Dedifferentiated amniotic fluid mesenchymal stem cell (primary cell): ENCODE measurements around the gene POU5F1.
"Not testable (repeated sequence)": the region's sequence is repeated elsewhere in the genome, so short reads cannot be mapped to it uniquely, and the experiment has no call there.

Experiments
- DNase-seq: peaks from one replicate; pipeline ENCODE4 v3.0.0-alpha.2; 2016; ENCODE audit errors: extremely low spot score

Gene POU5F1

DNA sequence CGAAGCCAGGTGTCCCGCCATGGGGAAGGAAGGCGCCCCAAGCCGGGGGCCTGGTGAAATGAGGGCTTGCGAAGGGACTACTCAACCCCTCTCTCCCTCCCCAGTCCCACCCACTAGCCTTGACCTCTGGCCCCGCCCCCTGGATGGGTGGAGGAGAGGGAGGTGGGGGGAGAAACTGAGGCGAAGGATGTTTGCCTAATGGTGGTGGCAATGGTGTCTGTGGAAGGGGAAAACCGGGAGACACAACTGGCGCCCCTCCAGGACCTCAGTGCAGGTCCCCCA is at the start of gene POU5F1:
POU5F1 (minus strand) TSS at position 83 of the 282 bp plus-strand sequence; CDS start at position 21, 62 bp downstream.
- no peak for DNase-seq

DNA sequence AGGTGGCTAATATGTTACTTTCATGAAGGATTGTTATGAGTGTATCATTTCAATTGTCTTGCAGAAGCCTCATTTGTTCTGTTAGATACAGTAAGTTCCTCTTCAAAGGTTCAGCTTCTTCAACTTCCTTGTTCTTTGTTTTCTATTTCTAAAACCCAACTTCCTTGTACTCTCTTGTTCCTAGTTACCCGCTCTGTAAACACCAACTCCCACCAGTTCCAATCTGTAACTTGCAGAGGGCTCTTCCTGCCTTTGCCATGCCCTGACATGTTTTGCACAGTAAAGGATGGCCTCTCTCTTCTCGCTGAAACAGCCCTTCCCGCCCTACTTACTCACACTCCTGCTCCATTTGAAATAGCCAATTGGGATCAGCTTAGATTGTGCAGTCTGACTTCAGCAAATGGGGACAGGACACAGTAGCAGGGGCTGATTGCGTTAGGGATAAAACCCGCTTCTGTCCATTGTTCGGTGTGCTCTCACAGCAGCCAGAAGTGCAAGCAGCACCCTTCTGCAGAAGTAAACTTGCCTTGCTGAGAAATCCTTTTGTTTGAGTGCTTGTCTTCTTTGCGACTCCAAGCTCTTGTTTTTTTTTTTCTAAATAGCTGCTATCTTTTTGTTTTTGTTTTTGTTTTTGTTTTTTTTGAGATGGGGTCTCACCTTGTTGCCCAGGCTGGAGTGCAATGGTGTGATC is 45.9 kb upstream of the POU5F1 start:
- no peak for DNase-seq

GRCh38 chr6:31215216-31215615 is 44.7 kb upstream of the POU5F1 start:
- not testable (repeated sequence) for DNase-seq

- no peak for DNase-seq
These were observed 44.0 kb upstream of the POU5F1 start for GRCh38 chr6:31214516-31214915.

DNA sequence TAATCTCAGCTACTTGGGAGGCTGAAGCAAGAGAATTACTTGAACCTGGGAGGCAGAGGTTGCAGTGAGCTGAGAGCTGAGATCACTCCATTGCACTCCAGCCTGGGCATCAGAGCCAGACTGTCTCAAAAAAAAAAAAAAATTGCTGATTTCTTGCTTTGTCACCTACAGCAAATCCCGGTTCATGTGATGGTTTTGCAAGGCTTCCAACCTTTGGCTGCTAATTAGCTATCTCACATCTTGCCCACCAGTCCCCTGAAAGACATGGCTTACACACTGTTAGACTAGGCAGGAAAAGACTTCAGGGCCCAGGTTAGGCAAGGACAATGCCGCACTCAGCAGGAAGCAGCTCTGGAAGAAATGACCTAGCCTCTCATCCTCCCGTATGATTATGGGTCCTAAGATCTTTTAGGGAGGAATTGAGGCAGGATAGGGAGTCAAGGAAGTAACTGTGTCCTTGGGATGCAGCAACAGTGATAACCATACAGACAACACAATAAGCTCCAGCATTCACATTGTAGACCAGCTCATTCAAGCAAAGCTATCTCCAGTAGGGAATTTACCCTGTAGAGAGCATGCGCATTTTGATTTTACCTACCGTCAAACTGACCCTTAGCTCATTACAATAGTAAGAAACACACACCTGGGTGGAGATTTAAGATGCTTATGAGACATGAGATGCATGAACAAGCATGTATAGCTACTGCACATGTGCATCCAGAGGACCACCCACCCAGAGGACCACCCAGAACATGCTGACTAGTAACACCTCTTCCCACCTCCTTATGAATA is 40.5 kb upstream of the POU5F1 start:
- no peak for DNase-seq

DNA sequence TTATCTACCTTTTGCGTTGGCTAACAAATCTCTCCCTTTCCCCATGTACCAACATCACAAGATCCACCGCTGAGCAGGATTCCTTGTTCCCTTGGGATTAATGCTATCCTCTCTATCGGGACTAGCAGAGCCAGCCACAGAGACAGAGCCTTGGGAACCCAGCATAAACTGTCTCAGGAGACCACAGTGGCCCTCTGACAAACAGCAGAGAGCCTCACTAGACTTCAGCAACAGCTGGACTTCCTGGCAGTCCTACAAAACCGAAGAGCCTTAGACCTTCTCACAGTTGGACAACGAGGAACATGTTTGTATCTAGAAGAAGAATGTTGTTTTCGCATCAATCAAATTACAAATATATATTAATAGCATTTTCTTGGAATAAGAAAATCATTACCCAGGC is 39.6 kb upstream of the POU5F1 start:
- DNase-seq = no peak

GRCh38 chr6:31209137-31209536 is 38.7 kb upstream of the POU5F1 start:
- DNase-seq = no peak

GRCh38 chr6:31208506-31208905 is 38.0 kb upstream of the POU5F1 start:
- DNase-seq = no peak

DNA sequence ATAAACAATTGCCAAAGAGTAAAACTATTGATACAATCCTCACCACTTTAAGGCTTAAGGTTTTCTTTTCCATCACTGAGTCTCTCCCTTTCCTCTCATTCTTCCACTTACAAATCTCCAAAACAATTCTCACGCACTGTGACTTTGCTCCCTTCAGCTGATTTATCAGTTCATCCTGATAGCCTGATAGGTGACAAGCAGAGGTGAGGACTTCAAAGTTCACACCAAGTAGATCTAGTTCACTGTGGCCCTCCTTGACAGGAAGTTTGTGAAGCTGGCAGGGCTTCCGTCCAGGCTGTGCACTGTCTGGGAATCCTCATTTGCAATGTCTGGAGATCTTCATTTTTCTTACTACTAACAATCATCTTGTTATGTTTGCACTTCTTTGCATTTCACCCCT is 35.2 kb upstream of the POU5F1 start:
- no peak for DNase-seq

DNA sequence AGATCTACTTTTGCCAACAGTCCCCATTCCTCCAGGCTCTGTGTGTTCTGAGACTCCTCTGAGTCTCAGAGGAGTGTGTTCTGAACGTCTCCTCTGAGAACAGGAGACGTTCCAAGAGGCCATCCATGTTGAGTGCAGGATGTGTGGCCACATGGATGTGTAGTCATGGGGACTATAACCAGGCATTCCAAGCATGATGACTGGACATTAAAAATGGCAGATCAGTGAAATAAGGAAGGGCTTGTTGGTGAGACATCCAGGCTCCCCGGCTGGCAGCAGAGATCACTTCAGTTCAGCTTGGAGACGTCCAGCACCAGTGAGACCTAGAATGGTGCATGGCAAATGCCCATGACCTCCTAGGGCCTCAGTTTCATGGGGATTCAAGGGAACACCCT is 34.3 kb upstream of the POU5F1 start:
- no peak for DNase-seq

- peak; percentile 26 for DNase-seq
These were observed 33.0 kb upstream of the POU5F1 start for GRCh38 chr6:31203345-31203979.

DNA sequence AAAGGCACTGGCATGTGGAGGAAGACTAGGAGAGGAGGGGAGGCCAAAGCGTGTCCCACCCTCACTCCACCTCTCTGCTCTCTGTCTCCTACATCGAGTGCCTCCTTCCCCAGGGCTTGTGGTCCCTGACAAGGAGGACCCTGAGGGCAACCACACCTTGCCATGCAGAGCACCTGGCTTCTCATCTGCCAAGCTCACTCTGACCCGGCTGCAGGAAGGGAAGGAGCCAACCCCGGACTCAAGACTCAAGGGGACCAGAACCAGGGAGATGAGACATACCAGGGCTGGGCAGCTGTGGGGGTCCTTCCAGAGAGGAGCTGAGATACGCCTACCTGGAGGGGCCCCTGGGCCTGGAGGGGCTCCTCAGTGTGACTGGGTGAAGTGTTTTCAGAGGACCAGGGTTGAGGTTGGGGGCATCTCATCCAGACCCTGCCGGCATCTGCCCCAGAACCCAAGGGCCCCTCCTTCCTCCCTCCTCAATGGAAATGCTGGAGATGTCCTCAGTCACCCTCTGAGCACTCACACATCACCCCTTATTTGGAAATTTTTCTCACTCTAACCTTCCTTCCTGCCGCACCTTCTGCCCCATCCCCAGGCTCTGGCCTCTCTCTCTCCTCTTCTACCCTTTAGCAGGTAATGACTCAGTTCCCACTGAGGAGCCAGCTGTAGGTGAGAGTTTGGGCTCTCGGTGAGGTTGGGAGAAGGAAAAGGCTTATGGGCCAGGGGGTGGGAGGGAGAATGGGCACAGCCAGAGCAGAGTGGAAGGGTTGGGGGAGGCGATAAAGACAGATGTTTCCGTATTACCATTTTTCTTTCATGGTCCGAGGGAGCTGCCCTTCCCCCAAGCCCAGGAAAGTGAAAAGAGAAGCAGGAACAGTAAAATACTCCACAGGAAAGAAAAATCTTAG is 32.0 kb upstream of the POU5F1 start:
- no peak for DNase-seq

- not testable (repeated sequence) for DNase-seq
These were observed 28.6 kb upstream of the POU5F1 start for GRCh38 chr6:31199105-31199452.

DNA sequence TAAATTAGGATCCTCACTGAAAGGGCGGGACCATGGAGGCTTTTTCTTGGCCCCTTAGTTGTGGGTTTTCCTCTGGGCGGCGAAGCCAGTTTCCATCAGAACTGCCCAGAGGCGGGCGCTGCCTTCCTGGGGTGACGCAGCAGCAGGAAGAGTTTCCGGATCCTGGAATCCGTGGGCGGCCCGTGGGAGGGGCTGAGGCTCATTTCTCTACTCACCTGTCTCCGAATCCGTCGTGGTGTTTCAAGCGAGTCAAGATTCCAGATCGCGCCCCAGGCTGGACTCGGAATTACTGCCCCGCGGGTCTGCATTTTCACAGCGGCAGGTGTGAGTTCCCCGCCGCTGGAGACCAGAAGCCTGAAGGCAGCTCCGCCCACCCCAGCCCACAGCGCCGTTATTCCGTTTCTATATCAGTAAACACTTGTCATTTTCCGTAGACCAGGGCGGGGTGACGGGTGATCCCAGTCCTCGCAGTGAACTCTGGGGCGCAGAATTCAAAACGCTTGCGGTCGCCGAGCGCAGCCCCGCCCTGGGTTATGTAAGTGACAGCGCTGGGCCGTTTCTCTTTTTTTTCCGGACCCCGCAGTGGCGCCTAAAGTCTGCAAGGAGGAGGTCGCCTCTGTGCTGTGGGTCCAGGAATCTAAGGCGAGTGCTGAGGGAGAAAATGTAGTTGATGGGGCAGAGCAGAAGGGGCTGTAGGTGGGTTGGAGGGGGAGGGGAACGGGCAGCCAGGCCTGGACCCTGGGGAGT is 27.2 kb upstream of the POU5F1 start:
- DNase-seq = peak; percentile 53

DNA sequence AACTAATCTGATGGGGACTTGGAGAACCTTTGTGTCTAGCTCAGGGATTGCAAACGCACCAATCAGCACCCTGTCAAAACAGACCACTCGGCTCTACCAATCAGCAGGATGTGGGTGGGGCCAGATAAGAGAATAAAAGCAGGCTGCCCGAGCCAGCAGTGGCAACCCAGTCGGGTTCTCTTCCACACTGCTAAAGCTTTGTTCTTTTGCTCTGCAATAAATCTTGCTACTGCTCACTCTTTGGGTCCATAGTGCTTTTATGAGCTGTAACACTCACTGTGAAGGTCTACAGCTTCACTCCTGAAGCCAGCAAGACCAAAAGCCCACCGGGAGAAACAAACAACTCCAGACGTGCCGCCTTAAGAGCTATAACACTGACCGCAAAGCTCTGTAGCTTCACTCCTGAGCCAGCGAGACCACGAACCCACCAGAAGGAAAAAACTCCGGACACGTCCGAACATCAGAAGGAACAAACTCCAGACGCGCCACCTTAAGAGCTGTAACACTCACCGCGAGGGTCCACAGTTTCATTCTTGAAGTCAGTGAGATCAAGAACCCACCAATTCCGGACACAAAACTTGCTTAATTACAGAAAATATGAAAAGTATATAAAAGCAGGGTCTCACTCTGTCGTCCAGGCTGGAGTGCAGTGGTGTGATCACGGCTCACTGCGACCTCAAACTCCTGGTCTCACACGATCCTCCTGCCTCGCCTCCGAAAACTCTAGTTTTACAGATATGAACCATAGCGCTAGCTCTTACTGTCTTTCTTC is 26.0 kb upstream of the POU5F1 start:
- not testable (repeated sequence) for DNase-seq

DNA sequence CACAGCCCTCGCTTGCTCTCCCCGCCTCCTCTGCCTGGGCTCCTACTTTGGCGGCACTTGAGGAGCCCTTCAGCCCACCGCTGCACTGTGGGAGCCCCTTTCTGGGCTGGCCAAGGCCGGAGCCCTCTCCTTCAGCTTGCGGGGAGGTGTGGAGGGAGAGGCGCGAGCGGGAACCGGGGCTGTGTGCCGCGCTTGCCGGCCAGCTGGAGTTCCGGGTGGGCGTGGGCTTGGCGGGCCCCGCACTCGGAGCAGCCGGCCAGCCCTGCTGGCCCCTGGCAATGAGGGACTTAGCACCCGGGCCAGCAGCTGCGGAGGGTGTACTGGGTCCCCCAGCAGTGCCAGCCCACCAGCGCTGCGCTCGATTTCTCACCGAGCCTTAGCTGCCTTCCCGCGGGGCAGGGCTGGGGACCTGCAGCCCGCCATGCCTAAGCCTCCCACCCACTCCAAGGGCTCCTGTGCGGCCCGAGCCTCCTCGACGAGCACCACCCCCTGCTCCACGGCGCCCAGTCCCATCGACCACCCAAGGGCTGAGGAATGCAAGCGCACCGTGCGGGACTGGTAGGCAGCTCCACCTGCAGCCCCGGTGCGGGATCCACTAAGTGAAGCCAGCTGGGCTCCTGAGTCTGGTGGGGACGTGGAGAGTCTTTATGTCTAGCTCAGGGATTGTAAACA is 25.0 kb upstream of the POU5F1 start:
- DNase-seq = not testable (repeated sequence)

DNA sequence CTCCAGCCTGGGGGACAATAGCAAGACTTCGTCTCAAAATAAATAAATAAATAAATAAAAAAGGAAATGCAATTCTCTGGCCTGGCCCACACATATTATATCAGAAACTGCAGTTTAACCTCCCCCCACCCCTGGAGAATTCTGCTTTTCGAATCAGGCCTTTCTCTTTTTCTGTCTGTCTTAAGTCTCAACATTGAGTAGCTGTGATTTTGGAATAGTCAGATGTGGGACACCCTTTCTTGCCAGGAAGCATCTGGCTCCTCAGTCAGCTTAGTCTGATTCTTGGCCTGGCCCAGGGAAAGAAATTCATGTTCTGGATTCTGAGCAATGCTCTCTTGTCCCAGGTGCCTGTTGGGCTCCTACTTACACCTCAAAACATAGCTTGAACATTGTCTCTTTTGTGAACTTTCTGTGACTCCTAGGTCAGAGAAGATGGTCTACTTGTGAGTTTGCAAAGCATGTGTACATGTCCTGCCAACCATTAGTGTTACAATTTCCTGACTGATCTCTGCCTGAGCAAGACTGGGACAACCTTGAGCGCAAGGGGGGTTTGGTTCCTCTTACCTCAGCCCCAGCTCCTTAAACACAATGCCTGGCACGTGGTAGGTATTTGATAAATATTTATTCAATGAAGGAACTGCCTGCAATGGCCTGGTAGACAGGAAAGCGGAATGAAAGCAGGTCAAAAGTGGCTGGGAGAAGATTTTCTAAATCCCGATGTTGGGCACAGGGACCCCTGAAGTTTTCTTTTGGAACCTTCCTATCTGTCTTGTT is 23.8 kb upstream of the POU5F1 start:
- DNase-seq = no peak

DNA sequence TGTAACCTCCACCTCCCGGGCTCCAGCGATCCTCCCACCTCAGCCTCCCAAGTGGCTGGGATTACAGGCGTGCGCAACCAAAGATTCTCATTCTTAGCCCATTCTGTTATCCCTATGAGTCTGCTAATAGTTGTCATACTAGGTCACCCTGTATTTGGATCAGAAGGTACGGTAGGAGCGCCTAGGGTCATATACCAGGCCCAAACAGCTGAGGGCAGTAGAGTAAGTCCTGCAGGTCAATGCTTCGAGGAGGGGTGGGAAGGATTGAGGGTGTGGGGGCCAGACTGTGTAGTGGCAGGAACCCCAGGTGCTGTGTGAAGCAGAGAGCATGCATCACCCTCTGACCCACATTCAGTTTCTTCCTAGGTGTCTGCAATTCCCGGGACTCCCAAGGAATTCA is 22.7 kb upstream of the POU5F1 start:
- DNase-seq = no peak

DNA sequence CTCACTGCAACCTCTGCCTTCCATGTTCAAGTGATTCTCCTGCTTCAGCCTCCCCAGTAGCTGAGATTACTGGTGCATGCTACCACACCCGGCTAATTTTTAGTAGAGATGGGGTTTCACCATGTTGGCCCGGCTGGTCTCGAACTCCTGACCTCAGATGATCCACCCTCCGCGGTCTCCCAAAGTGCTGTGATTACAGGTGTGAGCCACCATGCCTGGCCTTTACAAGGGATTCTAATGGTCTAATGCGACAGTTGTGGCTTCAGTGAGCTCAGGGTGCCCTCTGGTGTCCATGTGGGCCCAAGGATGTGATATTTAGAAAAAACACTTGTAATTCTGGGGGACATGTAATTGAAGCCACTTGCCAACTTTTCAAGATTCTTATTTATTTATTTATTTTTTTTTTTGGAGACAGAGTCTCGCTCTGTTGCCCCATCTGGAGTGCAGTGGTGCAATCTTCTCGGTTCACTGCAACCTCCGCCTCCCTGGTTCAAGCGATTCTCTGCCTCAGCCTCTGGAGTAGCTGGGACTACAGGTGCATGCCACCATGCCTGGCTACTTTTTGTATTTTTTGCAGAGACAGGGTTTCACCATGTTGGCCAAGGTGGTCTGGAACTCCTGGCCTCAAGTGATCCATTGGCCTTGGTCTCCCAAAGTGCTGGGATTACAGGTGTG is 22.1 kb upstream of the POU5F1 start:
- DNase-seq = peak; percentile 56
